Effector CD4-positive, alpha-beta T cell (primary cell): Measurements from ENCODE around the gene DUXA.

Experiments used
- DNase-seq: peaks from one replicate; pipeline ENCODE4 v3.0.0-alpha.2; 2020

The DUXA gene

GRCh38 chr19:57105976-57106721 lies 61.1 kb downstream of the DUXA start:
- DNase-seq, result no peak
